ENCODE measurements around the gene EZH2.
A peak's percentile ranks its signal among the peaks of the same experiment; 100 is the strongest.

Gene EZH2

DNA sequence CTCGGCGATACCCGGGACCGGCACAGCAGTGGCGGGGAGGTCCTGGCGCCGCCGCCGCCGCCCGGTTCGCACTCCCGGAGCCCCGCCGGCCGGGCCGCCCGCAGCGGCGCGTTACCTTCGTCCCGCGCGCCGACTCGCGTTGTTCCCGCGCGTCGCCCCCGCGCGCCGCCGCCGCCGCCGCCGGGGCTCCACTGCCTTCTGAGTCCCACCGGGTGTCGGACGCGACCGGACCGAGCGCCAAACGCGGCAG, at the start of gene EZH2:
TSS of gene EZH2 (minus strand) at position 243 of the 250 bp plus-strand sequence. CDS start 36,993 bp downstream, outside the sequence.
- peak within 1 kb of the TSS; percentile 93 for H3K4me3 Mint-ChIP-seq
- no peaks in the 10 kb centered on the region for H3K27me3 Mint-ChIP-seq
- CTCF ChIA-PET: interaction anchor here (0.8 to 2.0 kb wide), 2 partner anchors 58 to 78 kb away, joined by 3 to 13 read pairs; no protein-coding TSS in a partner anchor

DNA sequence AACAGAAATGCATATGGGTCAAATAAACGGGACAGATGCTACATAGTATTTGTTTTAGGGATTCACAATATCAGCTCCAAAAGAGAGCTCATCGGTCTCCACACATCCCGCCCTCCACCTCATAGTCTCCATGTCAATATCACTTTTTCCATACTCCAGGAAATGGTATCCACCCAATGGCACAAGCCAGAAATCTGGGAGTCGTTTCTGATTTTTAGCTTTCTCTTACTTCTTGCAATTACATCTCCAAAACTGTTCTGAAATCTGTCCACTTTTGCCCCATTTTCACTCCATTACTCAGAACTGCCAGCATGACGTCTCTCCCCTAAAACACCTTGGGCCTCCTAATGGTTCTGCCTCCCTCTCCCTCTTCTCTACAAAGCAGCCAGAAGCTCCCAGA, 47.4 kb upstream of the EZH2 start:
- H3K4me3 Mint-ChIP-seq: no peak overlapping the region
- peaks cover 5% of the 10 kb centered on the region for H3K36me3 Mint-ChIP-seq
- H3K27ac Mint-ChIP-seq: peak overlapping the region; percentile 2
- DNase-seq: no peak
- H3K4me1 Mint-ChIP-seq: peaks cover 14% of the 10 kb centered on the region
- no peaks in the 10 kb centered on the region for H3K27me3 Mint-ChIP-seq
- H3K9me3 Mint-ChIP-seq: no peaks in the 10 kb centered on the region
- CTCF ChIA-PET: interaction anchor here (1.7 kb wide), 1 partner anchor 19 kb away, joined by 4 read pairs; no protein-coding TSS in a partner anchor

More for the DNA sequence above, at the start of gene EZH2:
- Mint-ChIP-seq H3K36me3 (peaks cover 25% of the 10 kb centered on the region), H3K4me1 (peaks cover 45% of the 10 kb centered on the region), H3K27ac (peak within 1 kb of the TSS; percentile 98), H3K9me3 (no peaks in the 10 kb centered on the region)
- DNase-seq: no peak

DNA sequence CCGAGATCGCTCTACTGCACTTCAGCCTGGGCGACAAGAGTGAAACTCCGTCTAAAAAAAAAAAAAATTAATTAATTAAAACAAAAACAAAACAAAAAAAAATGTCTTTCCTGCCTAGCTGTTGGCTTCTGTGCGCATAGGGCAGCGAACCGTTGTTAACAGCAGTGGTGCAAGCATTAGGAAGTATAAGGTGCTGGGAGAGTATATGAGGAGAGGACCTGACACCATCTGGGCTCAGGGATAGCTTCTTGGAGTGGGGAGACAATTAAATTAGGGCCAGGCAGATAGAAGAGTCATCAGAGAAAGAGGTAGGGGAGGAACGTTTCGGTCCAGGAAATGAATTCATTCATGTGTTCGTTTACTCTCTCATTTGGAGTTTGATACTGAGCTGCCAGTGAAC, 46.2 kb upstream of the EZH2 start:
- H3K36me3 Mint-ChIP-seq: peaks cover 5% of the 10 kb centered on the region
- H3K27me3 Mint-ChIP-seq: no peaks in the 10 kb centered on the region
- H3K9me3 Mint-ChIP-seq: no peaks in the 10 kb centered on the region
- DNase-seq: no peak
- peaks cover 22% of the 10 kb centered on the region for H3K4me1 Mint-ChIP-seq
- no peak overlapping the region for H3K27ac Mint-ChIP-seq
- CTCF ChIA-PET: interaction anchor here (1.0 to 1.7 kb wide), 2 partner anchors 11 to 17 kb away, joined by 3 to 4 read pairs; no protein-coding TSS in a partner anchor
- H3K4me3 Mint-ChIP-seq: no peak overlapping the region

DNA sequence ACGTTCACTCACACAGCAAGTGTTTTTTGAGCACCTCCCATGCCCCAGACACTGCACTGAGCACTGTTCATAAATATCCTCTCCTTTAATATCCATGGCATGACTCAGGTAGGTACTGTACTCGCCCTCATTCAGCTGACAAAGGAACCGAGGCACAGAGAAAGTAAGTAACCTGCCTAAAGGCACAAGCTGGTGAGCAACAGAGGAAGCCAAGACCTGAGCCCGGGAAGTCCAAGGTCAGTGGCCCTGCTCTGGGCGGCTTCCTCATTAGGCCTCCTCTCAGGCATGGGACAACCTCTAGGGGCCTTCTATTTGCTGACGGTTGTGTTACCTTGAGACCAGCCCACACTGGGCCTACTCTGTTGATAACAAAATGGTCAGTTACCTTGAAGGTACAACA, 45.1 kb upstream of the EZH2 start:
- Mint-ChIP-seq H3K36me3 (peaks cover 3% of the 10 kb centered on the region), H3K9me3 (no peaks in the 10 kb centered on the region), H3K4me1 (peaks cover 29% of the 10 kb centered on the region), H3K4me3 (no peak overlapping the region), H3K27ac (no peak overlapping the region), H3K27me3 (no peaks in the 10 kb centered on the region)
- no peak for DNase-seq
- CTCF ChIA-PET: no interaction called here

DNA sequence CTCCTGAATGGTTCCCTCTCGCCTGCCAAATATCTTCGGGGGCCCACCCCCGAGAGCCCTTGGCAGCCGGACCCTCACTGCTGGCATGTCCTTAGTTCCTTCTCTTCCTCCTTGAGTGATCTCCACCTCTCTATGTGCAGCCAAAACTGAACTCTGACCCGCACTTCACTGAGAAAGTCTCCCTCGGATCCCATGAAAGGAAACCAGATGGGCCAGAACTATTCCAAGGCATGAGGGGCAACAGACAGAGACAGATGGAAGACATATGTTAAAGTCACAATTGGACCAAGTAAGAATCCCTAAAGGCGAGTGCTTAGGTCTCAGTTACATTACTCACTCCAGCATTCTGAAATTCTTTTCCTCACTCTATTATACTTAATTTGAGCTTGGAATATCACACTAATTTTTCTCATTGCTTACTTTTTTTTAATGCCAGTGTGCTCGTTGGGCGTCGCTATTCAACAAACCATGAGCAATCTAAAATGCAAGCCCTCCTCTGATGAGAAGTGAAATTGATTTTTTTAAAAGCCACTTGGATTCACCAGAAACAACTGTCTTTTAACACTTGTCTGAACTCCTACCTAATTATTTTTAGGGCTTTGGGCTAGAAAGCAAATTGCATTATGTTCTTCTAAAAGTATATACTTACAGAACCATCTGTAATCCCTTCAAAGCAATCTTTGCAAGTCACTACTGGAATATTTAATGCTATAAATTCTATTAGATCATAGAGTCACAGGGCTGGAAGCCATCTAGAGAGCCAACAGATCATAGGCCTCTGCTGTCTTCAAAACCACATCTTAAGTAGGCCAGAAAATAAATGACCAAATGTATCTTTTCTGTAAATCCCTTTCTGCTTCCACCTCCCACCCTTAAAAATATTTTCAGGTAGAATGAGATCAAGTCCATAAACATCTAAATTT, 43.3 kb upstream of the EZH2 start:
- peaks cover 2% of the 10 kb centered on the region for H3K36me3 Mint-ChIP-seq
- H3K9me3 Mint-ChIP-seq: no peaks in the 10 kb centered on the region
- CTCF ChIA-PET: no interaction called here
- no peak for DNase-seq
- H3K4me1 Mint-ChIP-seq: peaks cover 39% of the 10 kb centered on the region
- no peak overlapping the region for H3K27ac Mint-ChIP-seq
- no peaks in the 10 kb centered on the region for H3K27me3 Mint-ChIP-seq
- no peak overlapping the region for H3K4me3 Mint-ChIP-seq

DNA sequence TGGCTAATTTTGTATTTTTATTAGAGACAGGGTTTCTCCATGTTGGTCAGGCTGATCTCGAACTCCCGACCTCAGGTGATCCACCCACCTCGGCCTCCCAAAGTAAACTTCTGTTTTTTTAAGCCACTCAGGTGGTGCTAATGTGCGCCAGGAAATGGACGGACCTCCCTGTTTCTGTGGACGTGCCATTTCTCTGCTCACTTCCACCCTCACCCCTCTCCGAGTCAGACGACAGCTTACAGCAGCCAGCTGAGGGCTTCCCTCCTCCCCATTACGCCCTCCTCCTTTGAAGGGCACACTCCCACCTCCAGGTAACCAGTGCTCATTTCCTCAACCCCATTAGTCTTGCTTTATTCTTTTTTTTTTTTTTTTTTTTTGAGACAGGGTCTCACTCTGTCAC, 41.7 kb upstream of the EZH2 start:
- no peak for DNase-seq
- no peaks in the 10 kb centered on the region for H3K9me3 Mint-ChIP-seq
- H3K36me3 Mint-ChIP-seq: peaks cover 5% of the 10 kb centered on the region
- CTCF ChIA-PET: no interaction called here
- H3K27ac Mint-ChIP-seq: no peak overlapping the region
- H3K27me3 Mint-ChIP-seq: no peaks in the 10 kb centered on the region
- peaks cover 52% of the 10 kb centered on the region for H3K4me1 Mint-ChIP-seq
- no peak overlapping the region for H3K4me3 Mint-ChIP-seq

DNA sequence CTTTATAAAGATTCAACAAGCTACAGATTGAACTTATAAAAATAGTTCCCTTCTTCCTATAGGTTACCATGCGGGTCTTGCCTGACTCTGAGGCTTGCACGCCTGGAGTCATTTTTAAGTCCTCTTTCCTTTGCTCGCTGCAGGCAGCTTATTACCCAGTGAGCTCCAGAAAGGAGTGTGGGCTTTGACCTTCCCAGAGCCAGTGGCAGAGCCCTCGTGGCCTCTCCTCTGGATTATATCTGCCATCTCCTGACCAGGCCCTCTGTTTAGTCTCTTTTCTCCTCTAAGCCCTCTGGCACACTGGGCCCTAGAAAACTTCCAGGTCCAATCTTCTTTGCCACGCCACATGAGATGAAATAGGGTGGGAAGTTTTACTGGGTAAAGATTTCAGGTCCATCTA, 39.9 kb upstream of the EZH2 start:
- Mint-ChIP-seq H3K9me3 (no peaks in the 10 kb centered on the region), H3K4me3 (no peak overlapping the region), H3K27me3 (no peaks in the 10 kb centered on the region), H3K36me3 (peaks cover 4% of the 10 kb centered on the region), H3K27ac (no peak overlapping the region), H3K4me1 (peaks cover 56% of the 10 kb centered on the region)
- no peak for DNase-seq
- CTCF ChIA-PET: interaction anchor here (1.1 to 1.6 kb wide), 2 partner anchors 9 kb away, joined by 6 read pairs; no protein-coding TSS in a partner anchor

DNA sequence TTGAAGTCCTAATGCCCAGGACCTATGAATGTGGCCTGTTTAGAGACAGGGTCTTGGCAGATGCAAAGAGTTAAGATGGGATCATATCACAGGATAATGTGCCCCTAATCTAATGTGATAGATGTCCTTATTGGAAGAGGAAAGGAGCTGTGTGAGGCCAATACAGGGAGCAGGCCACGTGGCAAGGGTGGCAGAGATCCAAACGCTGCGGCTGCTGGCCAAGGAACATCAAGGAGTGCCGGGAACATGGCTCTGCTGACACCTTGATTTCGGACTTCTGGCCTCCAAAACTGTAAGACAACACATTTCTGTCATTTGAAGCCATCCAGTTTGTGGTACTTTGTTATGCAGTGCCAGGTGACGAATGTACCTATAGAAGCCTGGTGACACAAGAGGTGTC, 37.7 kb upstream of the EZH2 start:
- Mint-ChIP-seq H3K27ac (no peak overlapping the region), H3K9me3 (no peaks in the 10 kb centered on the region), H3K4me3 (no peak overlapping the region), H3K36me3 (peaks cover 2% of the 10 kb centered on the region), H3K4me1 (peaks cover 54% of the 10 kb centered on the region), H3K27me3 (no peaks in the 10 kb centered on the region)
- CTCF ChIA-PET: interaction anchor here (1.4 kb wide), 1 partner anchor 65 kb away, joined by 3 read pairs; no protein-coding TSS in a partner anchor
- DNase-seq: no peak

DNA sequence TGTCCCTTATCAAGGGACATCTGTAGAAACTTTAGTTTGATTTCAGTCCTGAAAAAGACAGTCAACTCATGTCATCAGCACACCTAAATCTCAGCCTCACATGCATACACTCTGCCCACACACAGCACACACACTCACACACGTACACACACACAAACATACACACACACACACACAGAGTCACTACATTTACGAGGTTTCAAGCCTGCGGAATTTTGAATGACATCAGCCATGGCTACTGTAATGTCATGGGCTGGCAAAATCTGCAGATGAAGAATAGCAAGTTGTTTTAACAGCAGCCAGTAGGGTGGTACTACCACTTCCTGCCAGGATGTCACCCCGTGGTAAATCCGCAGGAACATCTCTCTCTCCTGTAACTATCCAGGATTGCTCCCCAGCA, 37.1 kb upstream of the EZH2 start:
- no peak overlapping the region for H3K27ac Mint-ChIP-seq
- H3K36me3 Mint-ChIP-seq: peaks cover 2% of the 10 kb centered on the region
- H3K4me3 Mint-ChIP-seq: no peak overlapping the region

DNA sequence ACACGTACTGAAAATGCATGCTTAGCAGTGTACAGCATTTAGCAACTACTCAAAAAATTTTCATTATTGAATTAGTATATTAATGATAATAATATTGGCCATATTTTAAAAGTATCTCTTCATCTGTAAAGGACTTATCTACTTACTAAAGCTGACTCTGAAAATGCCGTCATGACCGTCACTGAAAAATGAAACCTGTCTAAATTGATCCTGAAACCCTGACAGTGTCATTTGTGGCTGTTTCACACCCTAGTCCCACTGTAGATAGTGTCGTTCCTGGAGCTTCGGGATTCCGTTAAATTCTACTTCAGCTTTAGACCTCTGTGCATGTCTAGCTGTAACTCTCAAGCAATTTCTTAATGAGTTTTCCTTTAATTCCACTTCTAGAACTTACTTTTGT, 35.8 kb upstream of the EZH2 start:
- H3K27ac Mint-ChIP-seq: no peak overlapping the region

More for the DNA sequence above, 37.1 kb upstream of the EZH2 start:
- H3K27me3 Mint-ChIP-seq: no peaks in the 10 kb centered on the region
- H3K9me3 Mint-ChIP-seq: no peaks in the 10 kb centered on the region
- no peak for DNase-seq
- CTCF ChIA-PET: no interaction called here
- H3K4me1 Mint-ChIP-seq: peaks cover 55% of the 10 kb centered on the region

DNA sequence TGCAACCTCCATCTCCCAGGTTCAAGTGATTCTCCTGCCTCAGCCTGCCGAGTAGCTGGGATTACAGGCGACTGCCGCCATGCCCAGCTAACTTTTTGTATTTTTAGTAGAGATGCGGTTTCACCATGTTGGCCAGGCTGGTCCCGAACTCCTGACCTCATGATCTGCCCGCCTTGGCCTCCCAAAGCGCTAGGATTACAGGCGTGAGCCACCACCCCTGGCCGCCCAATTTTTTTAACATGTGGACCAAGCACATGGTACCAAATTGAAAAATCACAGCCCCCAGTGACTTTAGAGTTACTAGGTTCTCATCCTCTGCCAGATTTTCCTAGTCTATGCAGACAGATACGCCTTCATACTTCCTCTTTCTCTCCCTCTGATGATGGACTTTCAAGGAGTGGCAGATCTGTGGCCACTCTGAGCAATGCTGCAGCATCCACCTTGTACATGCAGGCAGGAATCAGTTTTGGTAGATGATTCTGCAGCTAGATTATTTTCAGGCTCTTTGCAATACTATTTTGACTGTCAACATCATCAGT, 34.0 kb upstream of the EZH2 start:
- H3K9me3 Mint-ChIP-seq: no peaks in the 10 kb centered on the region
- no peaks in the 10 kb centered on the region for H3K27me3 Mint-ChIP-seq
- peaks cover 2% of the 10 kb centered on the region for H3K36me3 Mint-ChIP-seq
- H3K27ac Mint-ChIP-seq: no peak overlapping the region
- H3K4me3 Mint-ChIP-seq: no peak overlapping the region
- CTCF ChIA-PET: no interaction called here
- no peak for DNase-seq
- H3K4me1 Mint-ChIP-seq: peaks cover 59% of the 10 kb centered on the region

More for the DNA sequence above, 35.8 kb upstream of the EZH2 start:
- CTCF ChIA-PET: interaction anchor here (1.3 kb wide), 1 partner anchor 21 kb away, joined by 3 read pairs; no protein-coding TSS in a partner anchor
- no peak for DNase-seq
- H3K4me3 Mint-ChIP-seq: no peak overlapping the region
- peaks cover 54% of the 10 kb centered on the region for H3K4me1 Mint-ChIP-seq
- no peaks in the 10 kb centered on the region for H3K27me3 Mint-ChIP-seq
- H3K36me3 Mint-ChIP-seq: peaks cover 2% of the 10 kb centered on the region
- no peaks in the 10 kb centered on the region for H3K9me3 Mint-ChIP-seq

DNA sequence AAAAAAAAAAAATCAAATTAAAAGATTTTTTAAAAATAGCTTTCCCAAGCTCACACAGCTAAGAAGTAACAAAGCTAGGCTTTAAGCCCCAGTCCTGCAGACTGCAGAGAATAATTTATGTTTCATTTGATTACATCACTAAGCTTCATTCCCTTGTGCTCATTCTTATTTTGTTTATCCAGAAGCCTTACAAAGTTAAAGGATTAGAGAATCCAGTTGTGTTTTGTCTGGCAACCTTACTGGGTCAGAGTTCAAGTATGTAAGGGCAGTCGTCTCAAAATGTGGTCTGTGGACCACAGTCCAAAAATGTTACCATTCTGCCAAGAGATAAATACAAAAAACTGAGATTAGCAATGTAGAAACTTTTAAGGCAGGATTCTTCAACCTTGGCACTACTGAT, 32.1 kb upstream of the EZH2 start:
- no peaks in the 10 kb centered on the region for H3K36me3 Mint-ChIP-seq
- no peak overlapping the region for H3K4me3 Mint-ChIP-seq
- CTCF ChIA-PET: interaction anchor here (1.1 kb wide), 1 partner anchor 60 kb away, joined by 3 read pairs; no protein-coding TSS in a partner anchor
- no peak overlapping the region for H3K27ac Mint-ChIP-seq
- no peak for DNase-seq
- H3K4me1 Mint-ChIP-seq: peaks cover 67% of the 10 kb centered on the region
- no peaks in the 10 kb centered on the region for H3K9me3 Mint-ChIP-seq
- no peaks in the 10 kb centered on the region for H3K27me3 Mint-ChIP-seq

DNA sequence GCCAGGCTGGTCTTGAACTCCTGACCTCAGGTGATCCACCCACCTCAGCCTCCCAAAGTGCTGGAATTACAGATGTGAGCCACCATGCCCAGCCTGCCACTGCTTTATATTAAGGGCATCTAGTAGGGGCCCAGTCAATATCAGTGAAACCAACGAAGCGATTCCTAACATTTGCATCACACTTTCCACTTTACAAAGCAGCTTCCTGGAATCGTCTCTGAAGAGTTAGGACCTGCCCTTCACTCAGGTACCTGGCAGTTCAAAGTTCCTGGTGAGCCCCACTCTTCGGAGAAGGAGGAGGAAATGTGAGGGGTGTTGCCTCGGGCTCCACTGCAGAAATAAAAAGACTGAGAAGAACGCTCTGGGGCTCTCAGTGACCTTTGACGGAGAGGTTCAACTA, 31.1 kb upstream of the EZH2 start:
- no peaks in the 10 kb centered on the region for H3K36me3 Mint-ChIP-seq
- CTCF ChIA-PET: interaction anchor here (0.7 to 1.7 kb wide), 4 partner anchors 9 to 531 kb away, joined by 3 to 6 read pairs (median 4); no protein-coding TSS in a partner anchor
- peak; percentile 34 for DNase-seq
- H3K4me3 Mint-ChIP-seq: no peak overlapping the region
- no peaks in the 10 kb centered on the region for H3K9me3 Mint-ChIP-seq
- peak overlapping the region; percentile 93 for H3K27ac Mint-ChIP-seq
- H3K27me3 Mint-ChIP-seq: no peaks in the 10 kb centered on the region
- peaks cover 69% of the 10 kb centered on the region for H3K4me1 Mint-ChIP-seq

DNA sequence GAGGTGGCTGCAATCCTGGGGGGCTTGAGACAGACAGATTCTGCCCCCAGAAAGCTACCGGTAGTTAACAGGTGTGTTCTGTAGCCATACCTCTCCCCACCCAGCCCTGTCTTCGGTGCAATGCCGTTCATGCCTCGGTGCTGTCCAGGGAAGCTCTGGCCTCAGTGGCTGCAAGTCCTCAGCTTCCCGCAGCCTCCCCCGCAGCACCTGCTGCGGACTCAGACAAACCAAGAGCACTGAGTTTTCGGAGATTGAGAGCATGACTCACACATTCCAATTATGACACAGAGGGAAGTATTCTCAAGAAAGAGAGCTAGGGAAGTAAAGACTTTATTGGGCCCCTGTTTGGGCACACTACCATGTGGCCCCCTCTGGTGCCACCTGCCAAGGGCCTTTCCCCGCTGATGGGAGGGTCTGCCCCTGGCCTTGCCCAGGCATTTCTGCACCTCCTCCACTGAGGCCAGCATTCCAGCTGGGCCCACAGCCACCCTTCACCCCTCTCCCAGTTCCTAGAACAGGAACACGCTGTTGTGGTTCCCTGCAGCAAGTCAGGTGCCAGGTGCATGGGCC, 30.2 kb upstream of the EZH2 start:
- no peaks in the 10 kb centered on the region for H3K27me3 Mint-ChIP-seq
- peak; percentile 35 for DNase-seq
- CTCF ChIA-PET: interaction anchor here (0.8 to 1.7 kb wide), 3 partner anchors 9 to 58 kb away, joined by 3 to 6 read pairs (median 4); no protein-coding TSS in a partner anchor

More for the DNA sequence above, 30.2 kb upstream of the EZH2 start:
- no peaks in the 10 kb centered on the region for H3K36me3 Mint-ChIP-seq
- peaks cover 71% of the 10 kb centered on the region for H3K4me1 Mint-ChIP-seq
- H3K4me3 Mint-ChIP-seq: peak overlapping the region; percentile 18
- H3K9me3 Mint-ChIP-seq: no peaks in the 10 kb centered on the region
- H3K27ac Mint-ChIP-seq: peak overlapping the region; percentile 93
